HG03025 (cell line): ENCODE measurements around the gene MECP2.

Experiments used
- ATAC-seq: cut with Tn5 transposase; IDR thresholded peaks from one replicate; pipeline ENCODE4 v1.9.1; 2021; ENCODE audit warnings: mild to moderate bottlenecking, moderate library complexity; ENCODE audit not compliant: unreplicated experiment, low FRiP score

MECP2 gene

GRCh38 chrX:154019633-154020528 lies 77.6 kb downstream of the MECP2 start, which contains the start of gene IRAK1:
IRAK1 (minus strand) TSS chrX:154019902; CDS start chrX:154019812, 90 bp downstream.
- ATAC-seq, result peak; percentile 45

GRCh38 chrX:154019061-154019621 lies 78.4 kb downstream of the MECP2 start:
- ATAC-seq, result no peak

DNA sequence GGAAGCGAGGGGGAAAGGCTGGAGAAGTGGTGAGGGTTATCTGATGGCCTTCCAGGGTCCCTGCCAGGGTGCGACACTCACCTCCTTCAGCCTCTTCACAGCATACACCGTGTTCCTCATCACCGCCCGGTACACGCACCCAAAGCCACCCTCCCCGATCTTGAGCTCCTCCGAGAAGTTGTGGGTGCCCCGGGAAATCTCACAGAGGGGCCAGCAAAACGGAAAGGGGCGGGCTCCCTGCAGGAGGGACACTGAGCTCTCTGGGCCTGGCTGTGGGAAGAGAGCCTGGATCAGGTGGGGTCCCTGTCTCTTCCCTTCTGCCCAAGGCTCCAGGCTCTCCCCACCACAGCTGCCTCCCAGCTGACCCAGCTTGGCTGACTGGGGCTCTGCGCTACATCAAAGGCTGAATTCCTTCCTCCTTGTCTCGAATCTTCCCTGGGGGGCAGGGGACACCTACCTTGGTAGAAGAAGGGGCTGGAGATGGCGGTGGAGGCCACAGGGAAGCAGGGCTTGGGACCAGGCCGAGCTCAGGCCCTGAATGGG lies 78.9 kb downstream of the MECP2 start:
- ATAC-seq, result no peak

DNA sequence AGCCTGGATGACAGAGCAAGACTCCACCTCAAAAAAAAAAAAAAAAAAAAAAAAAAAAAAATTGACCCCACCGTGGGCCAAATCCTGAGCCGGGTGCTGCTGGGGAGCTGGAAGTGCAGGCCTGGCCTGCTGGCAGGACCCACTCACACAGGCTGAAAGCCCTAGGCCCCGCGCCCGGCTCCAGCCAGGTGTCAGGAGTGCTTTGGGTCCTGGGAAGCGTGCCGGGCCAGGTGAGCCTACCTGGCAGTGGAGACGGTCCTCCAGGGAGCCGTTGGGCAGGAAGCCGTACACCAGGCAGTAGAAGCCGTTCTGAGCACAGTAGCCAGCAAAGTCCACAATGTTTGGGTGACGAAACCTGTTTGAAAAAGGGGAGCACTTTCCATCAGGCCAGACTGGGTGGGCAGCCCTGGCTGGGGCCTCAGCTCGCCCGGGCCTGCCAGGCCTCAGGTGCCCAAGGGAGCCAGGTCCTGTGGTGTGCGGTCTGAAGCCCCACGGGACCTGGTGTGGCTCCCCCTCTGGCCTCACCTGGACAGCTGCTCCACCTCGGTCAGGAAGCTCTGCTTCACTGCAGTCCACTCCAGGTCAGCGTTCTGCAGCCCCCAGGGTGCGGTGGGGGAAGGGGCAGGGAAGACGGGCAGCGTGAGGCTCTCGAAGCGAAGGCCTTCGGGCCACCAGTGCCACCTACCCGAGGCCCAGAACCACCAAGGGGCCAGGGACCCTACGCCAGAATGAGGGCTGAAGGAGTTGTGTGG lies 79.6 kb downstream of the MECP2 start:
- ATAC-seq, result no peak

DNA sequence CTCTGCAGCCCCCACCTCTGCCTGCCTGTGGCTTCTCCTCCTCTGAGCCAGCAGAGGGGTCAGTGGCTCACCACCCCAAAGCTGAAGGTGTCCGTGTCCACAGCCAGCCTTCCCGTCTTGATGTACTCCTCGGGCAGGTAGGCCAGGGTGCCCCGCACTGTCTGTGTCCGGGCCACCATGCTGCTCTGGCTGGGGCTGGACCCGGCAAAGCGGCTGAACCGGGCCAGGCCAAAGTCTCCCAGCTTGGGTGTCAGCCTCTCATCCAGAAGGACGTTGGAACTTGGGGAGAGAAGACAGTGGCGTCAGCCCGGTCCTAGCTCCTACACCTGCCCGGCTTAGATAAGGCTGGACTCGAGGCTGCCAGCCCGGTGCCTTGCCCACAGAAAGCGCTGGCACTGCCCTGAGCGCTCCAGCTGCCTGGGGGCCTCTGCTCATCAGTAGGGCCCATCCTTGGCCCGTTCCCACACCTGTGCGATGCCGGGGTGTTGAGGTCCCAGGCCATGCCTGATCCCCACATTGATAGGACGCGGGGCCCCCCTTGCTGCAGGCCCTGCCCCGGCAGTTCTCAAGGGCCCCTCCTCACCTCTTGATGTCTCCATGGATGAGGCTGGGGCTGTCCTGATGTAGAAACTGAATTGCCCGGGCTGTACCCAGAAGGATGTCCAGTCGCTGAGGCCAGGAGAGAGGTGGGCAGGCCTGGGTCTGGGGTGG lies 81.0 kb downstream of the MECP2 start:
- ATAC-seq, result no peak

DNA sequence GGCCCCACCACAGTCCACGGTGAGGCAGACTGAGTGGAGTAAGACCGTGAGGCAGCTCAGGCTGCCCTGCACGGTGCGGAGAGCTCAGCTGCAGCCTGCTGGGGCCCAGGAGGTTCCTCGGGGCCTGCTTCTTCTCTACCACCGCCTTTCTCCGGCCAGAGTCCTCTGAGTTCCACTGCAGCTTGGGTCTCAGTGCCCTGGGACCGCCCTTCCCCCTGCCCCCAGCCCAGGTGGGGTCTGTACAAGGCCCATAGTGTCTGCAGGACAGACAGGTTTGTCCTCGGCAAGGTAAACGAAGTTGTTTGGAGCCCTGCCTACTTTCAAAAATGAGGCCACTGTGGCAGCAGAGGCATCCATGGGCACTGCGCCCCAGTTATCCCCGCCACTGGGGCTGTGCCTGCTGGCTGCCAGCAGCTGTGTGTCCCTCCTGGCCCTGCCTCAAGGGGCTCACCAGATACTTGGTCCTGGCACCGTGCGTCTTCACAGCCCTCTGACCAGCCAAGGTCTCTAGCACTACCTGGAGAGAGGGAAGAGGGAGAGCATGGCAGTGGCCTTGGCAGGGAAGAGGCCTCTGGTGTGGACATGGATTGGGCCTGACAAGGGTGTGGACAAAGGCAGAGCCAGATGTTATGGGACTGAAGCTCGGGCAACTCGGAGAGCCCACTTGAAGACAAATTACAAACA lies 81.8 kb downstream of the MECP2 start:
- ATAC-seq, result no peak

DNA sequence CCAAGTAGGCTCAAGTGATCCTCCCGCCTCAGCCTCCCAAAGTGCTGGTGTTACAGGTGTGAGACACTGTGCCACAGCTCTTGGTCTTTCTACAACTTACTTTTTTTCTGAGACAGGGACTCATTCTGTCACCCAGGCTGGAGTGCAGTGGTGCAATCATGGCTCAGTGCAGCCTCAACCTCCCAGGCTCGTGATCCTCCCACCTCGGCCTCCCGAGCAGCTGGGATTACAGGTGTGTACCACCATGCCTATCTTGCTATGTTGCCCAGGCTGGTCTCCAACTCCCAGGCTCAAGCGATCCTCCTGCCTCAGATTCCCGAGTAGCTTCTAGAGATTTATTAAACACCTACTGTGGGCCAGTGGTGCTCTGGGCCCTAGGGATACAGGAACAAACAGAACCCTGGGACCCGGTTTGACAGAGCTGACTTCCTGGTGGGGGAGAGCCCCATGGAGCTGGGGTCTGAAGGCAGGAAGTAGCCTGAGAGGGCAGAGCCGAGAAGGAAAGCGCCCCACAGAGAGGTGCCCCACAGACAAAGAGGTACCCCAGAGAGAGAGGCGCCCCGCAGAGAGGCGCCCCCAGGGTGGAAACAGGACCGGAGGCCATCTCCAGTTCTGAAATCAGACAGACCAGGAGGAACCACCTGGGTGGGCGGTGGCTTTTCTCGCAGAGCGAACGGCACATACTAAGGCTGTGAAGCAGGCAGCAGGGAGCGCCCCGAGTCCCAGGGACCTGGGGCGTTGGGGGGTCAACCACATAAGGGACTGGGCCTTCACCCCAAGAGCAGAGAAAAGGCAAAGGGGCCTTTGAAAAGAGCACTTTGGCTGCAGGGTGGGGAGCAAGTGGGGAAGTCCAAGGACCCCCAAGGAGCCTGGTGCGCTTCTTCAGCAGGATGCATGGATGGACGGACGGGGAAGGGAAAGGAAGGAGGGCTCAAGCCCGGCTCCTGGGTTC lies 82.8 kb downstream of the MECP2 start:
- no peak for ATAC-seq

GRCh38 chrX:154013614-154014360 lies 83.7 kb downstream of the MECP2 start:
- ATAC-seq, result no peak

DNA sequence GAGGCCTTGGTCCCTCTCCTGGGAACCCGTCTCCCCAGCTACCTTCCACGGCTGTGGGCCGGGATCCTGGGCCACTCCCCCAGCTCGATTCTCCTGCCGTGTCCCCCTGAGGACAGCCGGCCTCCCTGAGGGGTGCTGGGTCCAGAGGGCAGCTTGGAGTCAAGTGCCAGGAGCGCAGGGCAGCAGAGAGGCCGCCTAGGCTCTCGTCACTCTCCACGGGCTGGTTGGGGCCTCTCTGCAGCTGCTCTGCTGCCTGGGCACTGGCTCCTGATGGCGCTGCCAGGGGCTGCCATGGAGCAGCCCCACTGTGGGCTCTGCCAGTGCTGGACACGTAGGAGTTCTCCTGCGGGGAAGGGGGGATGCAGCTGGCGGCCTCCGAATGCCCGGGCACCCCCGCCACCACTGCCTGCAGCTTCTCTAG lies 84.5 kb downstream of the MECP2 start:
- no peak for ATAC-seq

GRCh38 chrX:154012336-154012991 lies 85.1 kb downstream of the MECP2 start:
- no peak for ATAC-seq

DNA sequence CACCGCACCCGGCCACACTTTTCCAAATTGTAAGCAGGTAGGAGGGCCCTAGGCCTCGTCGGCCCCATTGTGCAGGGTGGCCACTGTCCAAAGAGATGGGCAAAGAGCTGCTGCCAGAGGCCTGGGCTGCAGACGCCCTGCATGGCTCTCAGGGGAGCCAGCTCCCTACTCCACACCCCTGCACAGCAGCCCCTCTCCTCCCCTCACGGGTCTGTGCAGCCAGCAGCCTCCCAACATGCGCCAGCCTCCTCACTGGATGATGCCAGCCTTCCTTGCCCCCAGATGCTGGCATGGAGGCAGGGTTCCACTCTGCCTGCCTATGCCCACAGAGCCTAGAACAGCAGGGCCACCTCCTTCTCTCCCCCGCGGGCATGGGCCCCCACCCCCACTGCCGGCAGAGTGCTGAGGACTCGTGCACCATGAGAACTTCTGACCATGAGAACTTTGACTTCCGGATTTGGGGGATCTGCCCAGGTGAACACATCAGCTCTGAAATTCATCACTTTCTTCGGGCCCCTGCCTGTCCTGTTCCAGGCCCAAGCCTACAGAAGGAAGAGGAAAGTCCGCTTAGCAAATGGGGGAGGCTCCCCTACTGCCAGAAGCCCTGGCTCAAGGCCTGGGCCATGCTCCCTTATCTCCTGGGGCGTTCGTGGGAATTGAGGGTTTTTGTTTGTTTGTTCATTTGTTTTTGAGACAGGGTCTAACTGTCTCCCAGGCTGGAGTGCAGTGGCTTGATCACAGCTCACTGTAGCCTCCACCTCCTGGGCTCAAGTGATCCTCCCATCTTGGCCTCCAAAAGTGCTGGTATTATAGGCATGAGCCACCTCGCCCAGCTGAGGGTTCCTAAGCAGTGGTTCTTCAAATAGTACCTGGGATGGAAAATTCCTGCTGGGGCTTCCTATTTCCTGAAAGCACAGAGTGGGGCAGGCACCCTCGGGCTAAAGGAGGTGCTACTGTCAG lies 85.9 kb downstream of the MECP2 start:
- ATAC-seq, result no peak

GRCh38 chrX:154010330-154011087 lies 87.0 kb downstream of the MECP2 start:
- ATAC-seq, result no peak

- ATAC-seq, result no peak
These were observed 89.0 kb downstream of the MECP2 start for GRCh38 chrX:154008521-154008920.

GRCh38 chrX:154006947-154007346 lies 90.6 kb downstream of the MECP2 start:
- no peak for ATAC-seq

DNA sequence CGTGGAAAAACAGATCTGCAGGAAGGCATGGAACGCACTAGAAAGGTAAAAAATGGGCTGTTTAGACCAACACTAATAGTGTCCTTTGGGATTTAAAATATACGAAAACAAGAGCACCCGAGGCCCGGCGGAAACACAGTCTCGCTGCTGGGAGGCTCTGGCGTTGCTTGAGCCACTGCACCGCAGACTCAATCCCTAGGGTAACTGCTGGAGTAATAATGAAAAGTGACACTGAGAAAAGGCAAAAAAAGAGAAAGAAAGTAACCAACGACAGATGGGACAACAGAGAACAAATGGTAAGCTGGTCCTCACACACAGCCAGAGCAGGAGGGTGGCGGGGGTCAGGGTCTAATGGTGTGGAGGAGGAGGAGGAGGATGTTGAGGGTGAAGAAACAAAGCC lies 93.2 kb downstream of the MECP2 start:
- no peak for ATAC-seq
